Measurements from ENCODE around the gene SBF2. TPM values are rescaled to one million over a fixed set of nuclear protein-coding genes. Genes with fewer than 3 reads are reported as not detected.

The SBF2 gene
- total RNA-seq, 2 experiments from 2014 or later = 7.0 to 7.1 TPM

DNA sequence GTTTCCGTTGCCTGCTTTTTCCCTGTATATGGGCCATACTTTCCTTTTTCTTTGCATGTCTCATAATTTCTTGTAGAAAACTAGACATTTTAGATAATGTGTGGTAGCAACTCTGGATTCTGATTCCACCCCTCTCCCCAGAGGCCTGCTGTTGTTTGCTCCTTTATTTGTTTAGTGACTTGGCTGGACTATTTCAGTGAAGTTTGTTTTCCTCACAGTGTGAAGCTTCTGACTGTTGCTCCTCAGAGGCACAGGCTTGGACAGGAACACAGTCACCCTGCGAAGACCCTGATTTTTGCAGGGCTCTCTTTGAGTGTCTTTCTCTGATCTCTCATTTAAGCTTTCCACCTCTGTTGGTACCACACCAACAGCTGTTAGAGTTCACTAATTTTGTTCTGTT lies 557.7 kb downstream of the SBF2 start:
- Mint-ChIP-seq H3K27ac (no peak overlapping the region), H3K9me3 (peaks cover 17% of the 10 kb centered on the region), H3K4me1 (ENCODE audit: low read depth) (no peaks in the 10 kb centered on the region), H3K36me3 (peaks cover 17% of the 10 kb centered on the region), H3K4me3 (no peak overlapping the region), H3K27me3 (no peaks in the 10 kb centered on the region)
- intact Hi-C loops (cut with micrococcal nuclease) = no loop called here
- ChIA-PET POLR2A (no interaction called here), CTCF (no interaction called here)
- no peak for DNase-seq

DNA sequence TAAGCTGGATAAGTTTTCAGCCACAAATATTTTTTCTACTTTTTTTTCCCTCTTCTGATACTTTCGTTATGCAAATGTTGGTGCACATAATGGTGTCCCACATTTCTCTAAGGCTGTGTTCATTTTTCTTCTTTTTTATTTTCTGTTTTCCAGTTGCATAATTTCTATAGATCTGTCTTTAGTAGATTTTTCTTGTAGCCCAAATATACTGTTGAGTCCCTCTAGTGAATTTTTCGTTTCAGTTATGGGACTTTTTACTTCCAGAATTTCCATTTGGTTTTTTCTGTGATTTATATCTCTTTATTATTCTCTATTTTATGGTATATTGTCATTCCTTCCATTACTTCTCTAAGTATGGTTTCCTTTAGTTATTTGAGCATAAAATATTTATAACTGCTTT lies 558.1 kb downstream of the SBF2 start:
- H3K27ac Mint-ChIP-seq = no peak overlapping the region
- no peak overlapping the region for H3K4me3 Mint-ChIP-seq
- H3K36me3 Mint-ChIP-seq = peaks cover 17% of the 10 kb centered on the region
- no peaks in the 10 kb centered on the region for H3K4me1 Mint-ChIP-seq (ENCODE audit: low read depth)
- DNase-seq = no peak
- intact Hi-C loops (cut with micrococcal nuclease) = no loop called here
- H3K27me3 Mint-ChIP-seq = no peaks in the 10 kb centered on the region
- CTCF ChIA-PET = no interaction called here
- peaks cover 17% of the 10 kb centered on the region for H3K9me3 Mint-ChIP-seq
- POLR2A ChIA-PET = no interaction called here

DNA sequence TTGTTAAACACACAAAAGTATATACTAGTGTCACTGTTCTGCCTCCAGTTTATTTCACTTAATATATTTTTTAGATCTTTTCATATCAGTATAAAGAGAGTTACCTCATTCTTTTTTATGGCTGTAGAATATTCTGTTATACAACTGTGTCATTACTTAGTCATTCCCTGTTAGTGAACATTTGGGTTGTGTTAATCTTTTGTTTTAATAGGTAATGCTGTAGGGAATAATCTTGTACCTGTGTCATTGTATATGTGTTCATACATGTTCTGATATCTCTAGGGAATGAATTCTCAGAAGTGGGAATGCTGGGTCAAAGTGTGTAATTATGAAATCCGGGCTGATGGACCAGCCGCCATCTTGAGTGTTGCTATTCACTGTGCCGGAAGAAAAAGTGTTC lies 558.8 kb downstream of the SBF2 start:
- POLR2A ChIA-PET = no interaction called here
- Mint-ChIP-seq H3K36me3 (peaks cover 17% of the 10 kb centered on the region), H3K4me1 (ENCODE audit: low read depth) (no peaks in the 10 kb centered on the region), H3K27ac (no peak overlapping the region), H3K27me3 (no peaks in the 10 kb centered on the region), H3K9me3 (peaks cover 17% of the 10 kb centered on the region), H3K4me3 (no peak overlapping the region)
- intact Hi-C loops (cut with micrococcal nuclease) = no loop called here
- CTCF ChIA-PET = no interaction called here
- no peak for DNase-seq

DNA sequence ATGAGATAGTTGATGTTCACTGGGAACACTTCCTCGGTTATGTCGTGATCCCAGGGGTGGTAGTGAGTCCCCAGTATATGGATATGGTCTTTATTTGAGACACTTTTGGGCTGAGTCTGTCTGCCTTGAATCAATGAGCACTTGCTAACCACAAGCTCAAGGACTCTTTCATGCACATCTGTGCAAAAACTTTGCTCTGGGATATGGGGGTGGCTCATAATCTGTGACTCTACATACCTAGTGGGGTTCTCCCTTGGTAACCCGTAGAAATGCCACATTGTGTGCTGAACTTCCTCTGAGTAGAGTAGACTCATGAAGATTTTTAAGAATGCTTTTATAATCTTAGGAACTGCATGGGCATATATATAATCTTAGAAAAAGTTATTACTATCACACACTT lies 560.8 kb downstream of the SBF2 start:
- intact Hi-C loops (cut with micrococcal nuclease) = no loop called here
- H3K4me1 Mint-ChIP-seq (ENCODE audit: low read depth) = no peaks in the 10 kb centered on the region
- H3K36me3 Mint-ChIP-seq = peaks cover 17% of the 10 kb centered on the region
- DNase-seq = no peak
- H3K27me3 Mint-ChIP-seq = no peaks in the 10 kb centered on the region
- no peak overlapping the region for H3K4me3 Mint-ChIP-seq
- ChIA-PET CTCF (interaction anchor here (0.8 to 1.4 kb wide), 3 partner anchors 15 to 199 kb away, joined by 3 to 6 read pairs (median 3); no protein-coding TSS in a partner anchor), POLR2A (no interaction called here)
- H3K9me3 Mint-ChIP-seq = peaks cover 17% of the 10 kb centered on the region
- H3K27ac Mint-ChIP-seq = no peak overlapping the region

DNA sequence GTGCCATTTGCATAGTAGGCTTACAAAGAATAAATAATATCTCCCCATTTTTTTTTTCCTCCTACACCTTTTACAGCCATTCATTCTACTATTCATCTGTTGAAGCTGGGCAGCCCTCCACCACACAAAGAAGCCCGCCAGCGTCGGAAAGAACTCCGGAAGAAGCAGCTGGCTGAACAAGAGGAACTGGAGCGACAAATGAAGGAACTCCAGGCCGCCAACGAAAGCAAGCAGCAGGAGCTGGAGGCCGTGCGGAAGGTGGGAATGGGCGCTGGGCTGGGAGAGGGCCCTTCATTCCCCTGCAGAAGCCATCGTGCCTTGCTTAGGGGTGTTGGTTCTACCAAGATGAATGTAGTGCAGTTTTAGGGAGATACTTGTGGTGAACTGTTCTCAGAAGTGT lies 561.6 kb downstream of the SBF2 start:
- Mint-ChIP-seq H3K27ac (no peak overlapping the region), H3K9me3 (peaks cover 17% of the 10 kb centered on the region), H3K36me3 (peaks cover 17% of the 10 kb centered on the region), H3K4me3 (no peak overlapping the region), H3K4me1 (ENCODE audit: low read depth) (no peaks in the 10 kb centered on the region), H3K27me3 (no peaks in the 10 kb centered on the region)
- ChIA-PET POLR2A (no interaction called here), CTCF (interaction anchor here (0.9 kb wide), 1 partner anchor 198 kb away, joined by 3 read pairs; no protein-coding TSS in a partner anchor)
- DNase-seq = no peak
- intact Hi-C loops (cut with micrococcal nuclease) = no loop called here

DNA sequence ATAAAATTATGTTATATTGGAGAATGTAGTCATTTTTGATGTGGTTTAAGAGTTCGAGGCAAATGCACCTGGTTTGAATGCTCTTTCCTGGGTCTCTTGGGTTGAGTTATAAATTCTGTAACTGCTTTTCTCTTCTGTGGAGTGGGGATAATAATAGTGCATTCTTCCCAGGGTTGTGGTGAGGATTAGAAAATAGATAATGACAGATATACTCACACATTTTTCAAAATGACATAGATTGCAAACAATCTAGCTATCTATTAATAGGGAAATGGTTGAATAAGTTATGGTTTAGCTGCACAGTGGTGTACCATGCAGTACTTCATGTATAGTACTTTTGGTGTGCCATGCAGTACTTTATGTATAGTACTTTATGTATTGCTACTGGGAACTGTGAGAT lies 562.8 kb downstream of the SBF2 start:
- H3K9me3 Mint-ChIP-seq = peaks cover 11% of the 10 kb centered on the region
- peaks cover 10% of the 10 kb centered on the region for H3K36me3 Mint-ChIP-seq
- H3K4me3 Mint-ChIP-seq = no peak overlapping the region
- intact Hi-C loops (cut with micrococcal nuclease) = no loop called here
- H3K27ac Mint-ChIP-seq = no peak overlapping the region
- no peak for DNase-seq
- H3K27me3 Mint-ChIP-seq = no peaks in the 10 kb centered on the region
- POLR2A ChIA-PET = no interaction called here
- no peaks in the 10 kb centered on the region for H3K4me1 Mint-ChIP-seq (ENCODE audit: low read depth)
- CTCF ChIA-PET = no interaction called here

Other genes starting within 250 kb of the SBF2 start
- gene ADM, start 10.9 kb upstream of the SBF2 start, total RNA-seq = 1 to 10 TPM; 3.0 to 3.5 TPM
- gene AMPD3, start 161.0 kb upstream of the SBF2 start, total RNA-seq = 10 to 100 TPM; 25.5 to 25.7 TPM
- gene RNF141, start 247.0 kb upstream of the SBF2 start, total RNA-seq = 10 to 100 TPM; 17.9 to 18.7 TPM